ENCODE results near the gene TRABD2B. TPM values are rescaled to one million over a fixed set of nuclear protein-coding genes. Genes with fewer than 3 reads are reported as not detected.
A peak's percentile ranks its signal among the peaks of the same experiment; 100 is the strongest.

TRABD2B gene
- total and polyA plus RNA-seq, 2 of the 13 experiments (the other 11 are each of a cell fraction or from before 2014, with no cell fraction given), result 0.04 TPM; not detected in 1

DNA sequence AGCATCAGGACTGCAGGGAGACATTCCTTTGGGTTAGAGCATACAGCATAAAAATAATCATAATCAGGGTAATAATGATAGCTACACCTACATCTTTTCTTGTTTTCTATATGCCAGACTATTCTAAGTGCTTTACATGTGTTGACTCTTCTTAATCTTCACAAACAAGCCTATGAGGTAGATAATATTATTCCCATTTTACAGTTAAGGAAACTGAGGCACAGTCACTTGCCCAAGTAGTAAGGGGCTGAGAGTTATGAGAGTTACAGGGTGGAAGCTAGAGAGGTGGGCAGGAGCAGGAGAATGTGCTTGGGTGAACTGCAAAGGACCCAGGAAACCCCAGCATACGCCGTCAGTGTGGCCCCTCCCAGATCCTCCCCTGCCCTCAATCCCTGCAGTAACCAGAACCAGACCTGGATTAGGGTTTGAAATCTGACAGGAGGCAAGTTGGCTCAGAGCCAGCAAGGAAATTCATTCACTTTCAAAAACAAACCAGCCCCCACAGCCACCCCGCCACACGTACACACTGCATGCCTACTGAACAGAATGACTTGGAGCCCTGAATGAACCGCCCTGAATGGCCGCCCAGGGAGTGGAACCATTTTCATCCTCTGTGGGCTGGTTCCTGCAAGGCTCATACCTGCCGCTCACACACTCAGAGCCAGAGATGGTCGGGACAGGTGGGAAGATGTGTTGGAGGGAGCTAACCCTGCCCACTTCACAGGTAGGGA is 126.1 kb downstream of the TRABD2B start:
- no TSS peak for BruUV-seq (replicated peaks)
- no peaks in the 10 kb centered on the region for H3K9me3 ChIP-seq (ENCODE audit: low read length)
- TF ChIP-seq ZNF629 (CRISPR knock-in tag; conservative IDR thresholded peaks at IDR 0.05), result peak; percentile 59; the same call in 1 of the 2 replicates
- peak; percentile 62; the same call in 1 of the 2 replicates for TF ChIP-seq ZBTB38 (CRISPR knock-in tag; IDR thresholded peaks at IDR 0.05)
- TF ChIP-seq, protein P1, sequence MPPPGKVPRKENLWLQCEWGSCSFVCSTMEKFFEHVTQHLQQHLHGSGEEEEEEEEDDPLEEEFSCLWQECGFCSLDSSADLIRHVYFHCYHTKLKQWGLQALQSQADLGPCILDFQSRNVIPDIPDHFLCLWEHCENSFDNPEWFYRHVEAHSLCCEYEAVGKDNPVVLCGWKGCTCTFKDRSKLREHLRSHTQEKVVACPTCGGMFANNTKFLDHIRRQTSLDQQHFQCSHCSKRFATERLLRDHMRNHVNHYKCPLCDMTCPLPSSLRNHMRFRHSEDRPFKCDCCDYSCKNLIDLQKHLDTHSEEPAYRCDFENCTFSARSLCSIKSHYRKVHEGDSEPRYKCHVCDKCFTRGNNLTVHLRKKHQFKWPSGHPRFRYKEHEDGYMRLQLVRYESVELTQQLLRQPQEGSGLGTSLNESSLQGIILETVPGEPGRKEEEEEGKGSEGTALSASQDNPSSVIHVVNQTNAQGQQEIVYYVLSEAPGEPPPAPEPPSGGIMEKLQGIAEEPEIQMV (CRISPR knock-in tag; IDR thresholded peaks at IDR 0.05; ENCODE audit: low read depth), result no peak
- TF ChIP-seq ZNF782 (CRISPR knock-in tag; IDR thresholded peaks at IDR 0.05; ENCODE audit: borderline replicate concordance), result 0 out of 2 replicates have a peak, but pooled peaks have one; percentile 20
- no peak for TF ChIP-seq REL (CRISPR knock-in tag; conservative IDR thresholded peaks at IDR 0.05)
- TF ChIP-seq, protein P2, sequence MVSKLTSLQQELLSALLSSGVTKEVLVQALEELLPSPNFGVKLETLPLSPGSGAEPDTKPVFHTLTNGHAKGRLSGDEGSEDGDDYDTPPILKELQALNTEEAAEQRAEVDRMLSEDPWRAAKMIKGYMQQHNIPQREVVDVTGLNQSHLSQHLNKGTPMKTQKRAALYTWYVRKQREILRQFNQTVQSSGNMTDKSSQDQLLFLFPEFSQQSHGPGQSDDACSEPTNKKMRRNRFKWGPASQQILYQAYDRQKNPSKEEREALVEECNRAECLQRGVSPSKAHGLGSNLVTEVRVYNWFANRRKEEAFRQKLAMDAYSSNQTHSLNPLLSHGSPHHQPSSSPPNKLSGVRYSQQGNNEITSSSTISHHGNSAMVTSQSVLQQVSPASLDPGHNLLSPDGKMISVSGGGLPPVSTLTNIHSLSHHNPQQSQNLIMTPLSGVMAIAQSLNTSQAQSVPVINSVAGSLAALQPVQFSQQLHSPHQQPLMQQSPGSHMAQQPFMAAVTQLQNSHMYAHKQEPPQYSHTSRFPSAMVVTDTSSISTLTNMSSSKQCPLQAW (CRISPR knock-in tag; IDR thresholded peaks at IDR 0.05), result 0 out of 2 replicates have a peak, but pooled peaks have one; percentile 35
- peak; percentile 29; the same call in 1 of the 2 replicates for TF ChIP-seq ZNF607 (CRISPR knock-in tag; IDR thresholded peaks at IDR 0.05; ENCODE audit: borderline replicate concordance)
- TF ChIP-seq, protein P3, sequence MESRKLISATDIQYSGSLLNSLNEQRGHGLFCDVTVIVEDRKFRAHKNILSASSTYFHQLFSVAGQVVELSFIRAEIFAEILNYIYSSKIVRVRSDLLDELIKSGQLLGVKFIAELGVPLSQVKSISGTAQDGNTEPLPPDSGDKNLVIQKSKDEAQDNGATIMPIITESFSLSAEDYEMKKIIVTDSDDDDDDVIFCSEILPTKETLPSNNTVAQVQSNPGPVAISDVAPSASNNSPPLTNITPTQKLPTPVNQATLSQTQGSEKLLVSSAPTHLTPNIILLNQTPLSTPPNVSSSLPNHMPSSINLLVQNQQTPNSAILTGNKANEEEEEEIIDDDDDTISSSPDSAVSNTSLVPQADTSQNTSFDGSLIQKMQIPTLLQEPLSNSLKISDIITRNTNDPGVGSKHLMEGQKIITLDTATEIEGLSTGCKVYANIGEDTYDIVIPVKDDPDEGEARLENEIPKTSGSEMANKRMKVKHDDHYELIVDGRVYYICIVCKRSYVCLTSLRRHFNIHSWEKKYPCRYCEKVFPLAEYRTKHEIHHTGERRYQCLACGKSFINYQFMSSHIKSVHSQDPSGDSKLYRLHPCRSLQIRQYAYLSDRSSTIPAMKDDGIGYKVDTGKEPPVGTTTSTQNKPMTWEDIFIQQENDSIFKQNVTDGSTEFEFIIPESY (CRISPR knock-in tag; IDR thresholded peaks at IDR 0.05), result peak; percentile 23; the same call in 1 of the 2 replicates
- TF ChIP-seq, protein P4, sequence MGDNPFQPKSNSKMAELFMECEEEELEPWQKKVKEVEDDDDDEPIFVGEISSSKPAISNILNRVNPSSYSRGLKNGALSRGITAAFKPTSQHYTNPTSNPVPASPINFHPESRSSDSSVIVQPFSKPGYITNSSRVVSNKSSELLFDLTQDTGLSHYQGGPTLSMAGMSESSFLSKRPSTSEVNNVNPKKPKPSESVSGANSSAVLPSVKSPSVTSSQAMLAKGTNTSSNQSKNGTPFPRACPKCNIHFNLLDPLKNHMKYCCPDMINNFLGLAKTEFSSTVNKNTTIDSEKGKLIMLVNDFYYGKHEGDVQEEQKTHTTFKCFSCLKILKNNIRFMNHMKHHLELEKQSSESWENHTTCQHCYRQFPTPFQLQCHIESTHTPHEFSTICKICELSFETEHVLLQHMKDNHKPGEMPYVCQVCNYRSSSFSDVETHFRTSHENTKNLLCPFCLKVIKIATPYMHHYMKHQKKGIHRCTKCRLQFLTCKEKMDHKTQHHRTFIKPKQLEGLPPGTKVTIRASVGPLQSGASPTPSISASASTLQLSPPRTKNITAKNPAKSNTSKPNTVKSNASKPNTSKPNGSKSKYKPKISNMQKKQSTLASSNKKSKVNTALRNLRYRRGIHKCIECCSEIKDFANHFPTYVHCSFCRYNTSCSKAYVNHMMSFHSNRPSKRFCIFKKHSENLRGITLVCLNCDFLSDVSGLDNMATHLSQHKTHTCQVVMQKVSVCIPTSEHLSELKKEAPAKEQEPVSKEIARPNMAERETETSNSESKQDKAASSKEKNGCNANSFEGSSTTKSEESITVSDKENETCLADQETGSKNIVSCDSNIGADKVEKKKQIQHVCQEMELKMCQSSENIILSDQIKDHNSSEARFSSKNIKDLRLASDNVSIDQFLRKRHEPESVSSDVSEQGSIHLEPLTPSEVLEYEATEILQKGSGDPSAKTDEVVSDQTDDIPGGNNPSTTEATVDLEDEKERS (CRISPR knock-in tag; IDR thresholded peaks at IDR 0.05), result 0 out of 2 replicates have a peak, but pooled peaks have one; percentile 16
- no peak for TF ChIP-seq CREB1 (IDR thresholded peaks at IDR 0.05)
- TF ChIP-seq CREB1 (CRISPR knock-in tag; IDR thresholded peaks at IDR 0.05), result peak; percentile 40; the same call in 1 of the 2 replicates
- no peak overlapping the region for H3K4me3 ChIP-seq (replicated peaks in 1 of 3; ENCODE audit: insufficient read depth in 1 of 3, low read depth in 2 of 3, low read length in 3 of 3)
- ChIA-PET CTCF (ENCODE audit: low intra/inter-chr PET ratio, low total read pairs) (no interaction called here), POLR2A (interaction anchor here (1.8 to 2.4 kb wide), 2 partner anchors 42 to 47 kb away, joined by 6 to 8 read pairs; no protein-coding TSS in a partner anchor)
- no peak overlapping the region for H3K4me2 ChIP-seq (ENCODE audit: low read depth, low read length)
- FAIRE-seq, result no peak
- intact Hi-C loops (cut with micrococcal nuclease; ENCODE audit: unreplicated experiment), result loop anchor here (10.0 kb wide), 1 partner anchor 86 kb away; no protein-coding TSS in a partner anchor
- H2AFZ ChIP-seq (ENCODE audit: low read length), result no peak overlapping the region
- no peaks in the 10 kb centered on the region for H3K36me3 ChIP-seq (replicated peaks in 1 of 2; ENCODE audit: control insufficient read depth in 1 of 2, insufficient read depth in 2 of 2, low read length in 2 of 2)
- DNase-seq (ENCODE audit: low spot score), result no peak
- H3K4me1 ChIP-seq (ENCODE audit: insufficient read depth, low read length), result peaks cover 96% of the 10 kb centered on the region
- no peak for ATAC-seq
- no peaks in the 10 kb centered on the region for H4K20me1 ChIP-seq (ENCODE audit: insufficient read depth, low read length)
- peak overlapping the region; percentile 53 for H3K27ac ChIP-seq (ENCODE audit: extremely low read length, insufficient read depth, low read length)
- no peaks in the 10 kb centered on the region for H3K27me3 ChIP-seq (ENCODE audit: control insufficient read depth in 1 of 2, insufficient read depth in 2 of 2, low read length in 2 of 2)
- H3K79me2 ChIP-seq (ENCODE audit: insufficient read depth, low read length), result no peaks in the 10 kb centered on the region
- 87% methylated on average over 7 of the region's 8 CpGs for WGBS (ENCODE audit: low lambda C conversion rate)
- H3K9ac ChIP-seq (ENCODE audit: insufficient read depth, low read depth, low read length), result no peak overlapping the region
- in situ Hi-C loops (cut with HindIII; ENCODE audit: extremely low pct_ligation_motif_present, low pct_unique_long_range_greater_than_20kb), result no loop called here
